Measurements from ENCODE around the gene TNIP2. TPM values are rescaled to one million over a fixed set of nuclear protein-coding genes. Genes with fewer than 3 reads are reported as not detected.

Gene TNIP2
- total and polyA plus RNA-seq, 2 donors (not counting 3 experiments of a cell fraction or from before 2014, with no cell fraction given) = 37.7 to 52.1 TPM

DNA sequence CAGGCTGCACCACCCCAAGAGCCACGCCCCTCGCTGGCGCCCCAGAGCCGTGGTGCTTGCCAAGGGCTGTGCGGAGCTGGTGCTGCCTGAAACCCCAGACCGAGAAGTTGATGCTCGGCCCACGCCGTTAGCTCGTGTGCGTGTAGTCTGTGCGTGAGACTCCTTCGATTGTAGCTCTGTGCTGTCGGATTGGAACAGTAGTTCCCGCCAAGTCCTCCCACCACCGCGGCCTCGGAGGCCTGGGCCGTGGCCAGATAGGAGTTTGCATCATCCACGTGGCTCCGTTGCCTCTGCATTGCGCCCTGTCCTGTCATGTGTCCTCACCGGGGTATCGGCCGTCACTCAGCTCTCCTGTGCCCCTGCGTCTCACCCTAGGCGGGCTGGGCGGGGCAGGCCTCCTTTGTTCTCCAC lies 24.2 kb downstream of the TNIP2 start:
- TSS peak; percentile 57 for BruUV-seq (replicated peaks)
- DNase-seq (ENCODE audit: low read depth, low spot score) (no peak), FAIRE-seq (no peak)
- Histone ChIP-seq H3K36me3 (ENCODE audit: control insufficient read depth in 2 of 2, extremely low read depth in 1 of 2, insufficient read depth in 2 of 2, low read length in 2 of 2) (peaks cover 6 to 15% of the 10 kb centered on the region in 2 experiments), H4K20me1 (replicated peaks; ENCODE audit: control insufficient read depth, extremely low read depth, insufficient read depth, low read length) (no peaks in the 10 kb centered on the region), H3K4me2 (ENCODE audit: insufficient read depth, low read length) (no peak overlapping the region), H3K27ac (ENCODE audit: insufficient read depth, low read depth, low read length) (no peak overlapping the region), H3K4me1 (ENCODE audit: control insufficient read depth, extremely low read depth, insufficient read depth, low read length) (no peaks in the 10 kb centered on the region), H3K9me1 (replicated peaks; ENCODE audit: control insufficient read depth, extremely low read depth, insufficient read depth, low read length) (no peaks in the 10 kb centered on the region), H3K27me3 (ENCODE audit: control insufficient read depth in 2 of 2, insufficient read depth in 2 of 2, low read length in 2 of 2) (no peaks in the 10 kb centered on the region), H3K79me2 (ENCODE audit: control insufficient read depth, insufficient read depth, low read length) (no peaks in the 10 kb centered on the region), H3K4me3 (replicated peaks in 1 of 3; ENCODE audit: insufficient read depth in 1 of 3, low read depth in 1 of 3, low read length in 3 of 3) (no peak overlapping the region), H2AFZ (ENCODE audit: low read depth, low read length) (no peak overlapping the region), H3K9ac (replicated peaks; ENCODE audit: extremely low read depth, insufficient read depth, low read length) (no peak overlapping the region), H3K9me3 (replicated peaks; ENCODE audit: control insufficient read depth, insufficient read depth, low read length) (no peaks in the 10 kb centered on the region)
- TF ChIP-seq, protein P1, sequence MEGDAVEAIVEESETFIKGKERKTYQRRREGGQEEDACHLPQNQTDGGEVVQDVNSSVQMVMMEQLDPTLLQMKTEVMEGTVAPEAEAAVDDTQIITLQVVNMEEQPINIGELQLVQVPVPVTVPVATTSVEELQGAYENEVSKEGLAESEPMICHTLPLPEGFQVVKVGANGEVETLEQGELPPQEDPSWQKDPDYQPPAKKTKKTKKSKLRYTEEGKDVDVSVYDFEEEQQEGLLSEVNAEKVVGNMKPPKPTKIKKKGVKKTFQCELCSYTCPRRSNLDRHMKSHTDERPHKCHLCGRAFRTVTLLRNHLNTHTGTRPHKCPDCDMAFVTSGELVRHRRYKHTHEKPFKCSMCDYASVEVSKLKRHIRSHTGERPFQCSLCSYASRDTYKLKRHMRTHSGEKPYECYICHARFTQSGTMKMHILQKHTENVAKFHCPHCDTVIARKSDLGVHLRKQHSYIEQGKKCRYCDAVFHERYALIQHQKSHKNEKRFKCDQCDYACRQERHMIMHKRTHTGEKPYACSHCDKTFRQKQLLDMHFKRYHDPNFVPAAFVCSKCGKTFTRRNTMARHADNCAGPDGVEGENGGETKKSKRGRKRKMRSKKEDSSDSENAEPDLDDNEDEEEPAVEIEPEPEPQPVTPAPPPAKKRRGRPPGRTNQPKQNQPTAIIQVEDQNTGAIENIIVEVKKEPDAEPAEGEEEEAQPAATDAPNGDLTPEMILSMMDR (IDR thresholded peaks at IDR 0.05; ENCODE audit: extremely low read depth in 1 of 2, insufficient read depth in 1 of 2, low read depth in 1 of 2, low read length in 2 of 2) = no peak
- TF ChIP-seq JUN (IDR thresholded peaks at IDR 0.05; ENCODE audit: borderline replicate concordance, insufficient read depth, insufficient read length, low read depth) (no peak), POLR2AphosphoS5 (IDR thresholded peaks at IDR 0.05; ENCODE audit: insufficient read depth, low read depth, low read length) (no peak), POLR2A (IDR thresholded peaks at IDR 0.05; ENCODE audit: low read depth, low read length) (no peak), FOS (IDR thresholded peaks at IDR 0.05; ENCODE audit: borderline replicate concordance, insufficient read depth, low read length) (no peak), EZH2 (IDR thresholded peaks at IDR 0.05; ENCODE audit: borderline replicate concordance, low read depth, low read length, severe bottlenecking) (no peak), MYC (IDR thresholded peaks at IDR 0.05; ENCODE audit: low read depth, low read length) (no peak), GATA2 (IDR thresholded peaks at IDR 0.05; ENCODE audit: insufficient read depth, insufficient read length, low read depth, low read length) (no peak)
- TF ChIP-seq, protein P2, sequence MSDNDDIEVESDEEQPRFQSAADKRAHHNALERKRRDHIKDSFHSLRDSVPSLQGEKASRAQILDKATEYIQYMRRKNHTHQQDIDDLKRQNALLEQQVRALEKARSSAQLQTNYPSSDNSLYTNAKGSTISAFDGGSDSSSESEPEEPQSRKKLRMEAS (IDR thresholded peaks at IDR 0.05; ENCODE audit: insufficient read depth, insufficient read length) = no peak
- CTCF ChIA-PET = interaction anchor here (1.3 kb wide), 1 partner anchor 18 kb away, joined by 4 read pairs; no protein-coding TSS in a partner anchor
- intact Hi-C loops (cut with micrococcal nuclease) (no loop called here), dilution Hi-C loops (cut with MboI; ENCODE audit: extremely low pct_ligation_motif_present, low sequenced_read_pairs) (no loop called here)
- POLR2A ChIA-PET = no interaction called here

All from endothelial cell of umbilical vein (primary cell).